Endothelial cell of umbilical vein (primary cell): ENCODE results near the gene FAAH. TPM values are rescaled to one million over a fixed set of nuclear protein-coding genes. Genes with fewer than 3 reads are reported as not detected.

Experiments
- BruUV-seq: library from RNA; stranded (reverse); fragments of 400-500 nt; replicated peaks from 2 replicates; lab custom pipeline; 2021; lab: Mats Ljungman, UMichigan
- CTCF ChIA-PET: fragments of 300-600, 350-600 bp; sonication (Branson Sonifier 250); formaldehyde crosslinking; loops from one replicate; lab custom pipeline; 2021; ENCODE audit warnings: antibody characterized with exemption, inconsistent platforms; lab: Charles Lee
- POLR2A ChIA-PET: fragments of 300-600, 350-600 bp; sonication (Branson Sonifier 250); formaldehyde crosslinking; loops from one replicate; lab custom pipeline; 2021; ENCODE audit warnings: antibody characterized with exemption, inconsistent platforms; lab: Charles Lee
- DNase-seq: peaks from one replicate; pipeline ENCODE4 v3.0.0-alpha.2; 2011; ENCODE audit warnings: low read depth, low spot score
- FAIRE-seq: peaks from 2 replicates; lab custom pipeline; 2011; peaks lifted over from hg19 to GRCh38; lab: Jason Lieb, UNC
- H2AFZ ChIP-seq: 2 replicates; pipeline ENCODE4 v1.6.0; 2012; ENCODE audit warnings: low read depth, low read length, control low read depth, inconsistent platforms
- H3K27ac ChIP-seq: 2 replicates; pipeline ENCODE4 v1.5.1; 2011; ENCODE audit warnings: low read depth, mild to moderate bottlenecking, control low read depth, low read length, moderate library complexity; ENCODE audit not compliant: insufficient read depth
- H3K27me3 ChIP-seq, 2 experiments: 2 replicates each; pipeline versions ENCODE4 v1.6.0 to v1.6.1; 2011; ENCODE audit warnings: low read length in 2 of 2, mixed read lengths in 1 of 2; ENCODE audit not compliant: control insufficient read depth in 2 of 2, insufficient read depth in 2 of 2
- H3K36me3 ChIP-seq, 2 experiments: 2 replicates in 1 of 2; 3 replicates in 1 of 2; pipeline ENCODE4 v1.5.1; 2011; ENCODE audit warnings: low read length in 2 of 2, mild to moderate bottlenecking in 1 of 2, moderate library complexity in 1 of 2; ENCODE audit not compliant: control insufficient read depth in 2 of 2, insufficient read depth in 2 of 2; ENCODE audit errors: extremely low read depth in 1 of 2
- H3K4me1 ChIP-seq: 3 replicates; pipeline ENCODE4 v1.5.1; 2011; ENCODE audit warnings: mild to moderate bottlenecking, low read length; ENCODE audit not compliant: control insufficient read depth, insufficient read depth; ENCODE audit errors: extremely low read depth
- H3K4me2 ChIP-seq: 2 replicates; pipeline ENCODE4 v1.6.1; 2011; ENCODE audit warnings: low read length, control low read depth, mixed read lengths; ENCODE audit not compliant: insufficient read depth
- H3K4me3 ChIP-seq, 3 experiments: fragments of 200-600 bp in 1 of 3; sonication (generic), shearing (Covaris generic) in 1 of 3; replicated peaks in 1 of 3; 2 replicates each; pipeline ENCODE4 v1.5.1; 2011 to 2016; ENCODE audit warnings: control low read depth in 3 of 3, low read length in 3 of 3, mild to moderate bottlenecking in 2 of 3, inconsistent platforms in 1 of 3, low read depth in 1 of 3, moderate library complexity in 1 of 3; ENCODE audit not compliant: insufficient read depth in 1 of 3
- H3K79me2 ChIP-seq: 2 replicates; pipeline ENCODE4 v1.6.0; 2012; ENCODE audit warnings: low read length, inconsistent platforms; ENCODE audit not compliant: control insufficient read depth, insufficient read depth
- H3K9ac ChIP-seq: replicated peaks from 2 replicates; pipeline ENCODE3; 2011; ENCODE audit warnings: low read length, control low read depth; ENCODE audit not compliant: insufficient read depth; ENCODE audit errors: extremely low read depth
- H3K9me1 ChIP-seq: replicated peaks from 3 replicates; pipeline ENCODE4 v1.6.0; 2011; ENCODE audit warnings: mild to moderate bottlenecking, low read length; ENCODE audit not compliant: control insufficient read depth, insufficient read depth; ENCODE audit errors: extremely low read depth
- H3K9me3 ChIP-seq: replicated peaks from 2 replicates; pipeline ENCODE4 v1.5.1; 2012; ENCODE audit warnings: low read length, inconsistent platforms; ENCODE audit not compliant: control insufficient read depth, insufficient read depth
- H4K20me1 ChIP-seq: replicated peaks from 2 replicates; pipeline ENCODE3; 2011; ENCODE audit warnings: mild to moderate bottlenecking, low read length; ENCODE audit not compliant: control insufficient read depth, insufficient read depth; ENCODE audit errors: extremely low read depth
- CTCF ChIP-seq, 2 donors: IDR thresholded peaks; 1 replicate in 1 of 2; 2 replicates in 1 of 2; pipeline ENCODE4 v1.5.1; 2011; ENCODE audit warnings: low read length in 2 of 2, mild to moderate bottlenecking in 2 of 2, moderate library complexity in 2 of 2, control low read depth in 1 of 2, inconsistent platforms in 1 of 2, low read depth in 1 of 2; ENCODE audit not compliant: insufficient read depth in 1 of 2; ENCODE audit errors: extremely low read depth in 1 of 2
- EZH2 ChIP-seq: IDR thresholded peaks from 2 replicates; pipeline ENCODE4 v1.6.1; 2012; ENCODE audit warnings: borderline replicate concordance, low read depth, mild to moderate bottlenecking, moderate library complexity, low read length, inconsistent platforms; ENCODE audit not compliant: severe bottlenecking
- FOS ChIP-seq: IDR thresholded peaks from 2 replicates; pipeline ENCODE4 v1.6.1; 2011; ENCODE audit warnings: mild to moderate bottlenecking, low read length, moderate library complexity, borderline replicate concordance; ENCODE audit not compliant: insufficient read depth
- GATA2 ChIP-seq: IDR thresholded peaks from 2 replicates; pipeline ENCODE4 v1.7.0; 2011; ENCODE audit warnings: low read depth, mild to moderate bottlenecking, moderate library complexity, mixed read lengths, low read length; ENCODE audit not compliant: insufficient read length, insufficient read depth
- JUN ChIP-seq: IDR thresholded peaks from 2 replicates; pipeline ENCODE4 v1.6.1; 2011; ENCODE audit warnings: borderline replicate concordance, low read depth; ENCODE audit not compliant: insufficient read length, insufficient read depth
- MAX ChIP-seq: IDR thresholded peaks from 2 replicates; pipeline ENCODE4 v1.6.1; 2011; ENCODE audit not compliant: insufficient read depth, insufficient read length
- MYC ChIP-seq: IDR thresholded peaks from one replicate; pipeline ENCODE4 v1.6.1; 2011; ENCODE audit warnings: mild to moderate bottlenecking, low read depth, low read length
- POLR2A ChIP-seq: IDR thresholded peaks from 2 replicates; pipeline ENCODE4 v1.6.1; 2012; ENCODE audit warnings: low read depth, mild to moderate bottlenecking, control low read depth, low read length
- dilution Hi-C: fragments of 300-500 bp; cut with MboI; formaldehyde crosslinking; loops from one replicate; pipeline ENCODE4 v1.15.0; 2019; ENCODE audit warnings: low sequenced_read_pairs; ENCODE audit not compliant: extremely low pct_ligation_motif_present
- intact Hi-C: fragments of 100-400 bp; cut with micrococcal nuclease; formaldehyde crosslinking; loops from one replicate; pipeline ENCODE4 v1.10.0; 2022
- polyA plus RNA-seq, 4 experiments: library from polyadenylated mRNA; depleted of rRNA in 3 of 4; stranded (reverse) in 3 of 4; unstranded in 1 of 4; fragments of >200 nt; gene quantifications; 2 replicates each; pipeline versions ENCODE4 v1.2.1 to v1.2.3, GENCODE V29; 2011 to 2012; ENCODE audit warnings: missing spikeins in 1 of 4
- total RNA-seq: library from RNA; stranded (reverse); gene quantifications from 2 replicates; pipeline ENCODE4 v1.2.3, GENCODE V29; 2021

Gene FAAH
- total and polyA plus RNA-seq, 2 donors (not counting 3 experiments of a cell fraction or from before 2014, with no cell fraction given) = 0.47 to 1.5 TPM

- H3K79me2 ChIP-seq = no peaks in the 10 kb centered on the region
- FAIRE-seq (no peak), DNase-seq (no peak)
- no peak overlapping the region for H3K4me2 ChIP-seq
- dilution Hi-C loops (no loop called here), intact Hi-C loops (no loop called here)
- H2AFZ ChIP-seq = no peak overlapping the region
- no peaks in the 10 kb centered on the region for H3K9me3 ChIP-seq
- H3K27me3 ChIP-seq = no peaks in the 10 kb centered on the region
- no peak overlapping the region for H3K27ac ChIP-seq
- no peaks in the 10 kb centered on the region for H4K20me1 ChIP-seq
- ChIA-PET CTCF (no interaction called here), POLR2A (no interaction called here)
- peaks cover 0 to 9% of the 10 kb centered on the region in 2 experiments for H3K36me3 ChIP-seq
- no peak for TF ChIP-seq FOS
- no peak for TF ChIP-seq GATA2
- TF ChIP-seq MAX = no peak
- TF ChIP-seq EZH2 = no peak
- TF ChIP-seq MYC = no peak
- TF ChIP-seq JUN = no peak
- no peak for TF ChIP-seq CTCF (IDR thresholded peaks at IDR 0.05; ENCODE audit: extremely low read depth in 1 of 2, insufficient read depth in 1 of 2, low read depth in 1 of 2, low read length in 2 of 2)
- no peak for TF ChIP-seq POLR2A
- BruUV-seq = no TSS peak
- H3K4me3 ChIP-seq = no peak overlapping the region
- no peaks in the 10 kb centered on the region for H3K4me1 ChIP-seq
- no peak overlapping the region for H3K9ac ChIP-seq
- no peaks in the 10 kb centered on the region for H3K9me1 ChIP-seq
These were observed 21.7 kb upstream of the FAAH start for GRCh38 chr1:46372431-46372830.
